Gastroesophageal sphincter (tissue), 4 donors: ENCODE data around the gene MGLL. TPM values are rescaled to one million over a fixed set of nuclear protein-coding genes. Genes with fewer than 3 reads are reported as not detected.

Source experiments
- ATAC-seq: fragments of 150-250 bp; one replicate; pipeline ENCODE4 v1.9.1; 2016; ENCODE audit warnings: mild to moderate bottlenecking, moderate library complexity
- H3K27ac ChIP-seq, 4 donors: fragments of 200-600 bp; sonication (generic) in 3 of 4; 1 replicate in 3 of 4; 2 replicates in 1 of 4; pipeline ENCODE4 v1.5.1; 2016 to 2019
- H3K27me3 ChIP-seq: fragments of 200-600 bp; sonication (generic); one replicate; pipeline ENCODE4 v1.5.1; 2019
- H3K36me3 ChIP-seq, 2 donors: fragments of 200-600 bp; sonication (generic); one replicate each; pipeline ENCODE4 v1.5.1; 2019; ENCODE audit warnings: control low read depth in 1 of 2
- H3K4me1 ChIP-seq, 3 donors: fragments of 200-600 bp; sonication (generic); 1 replicate in 2 of 3; 2 replicates in 1 of 3; pipeline ENCODE4 v1.5.1; 2016 to 2019; ENCODE audit warnings: control low read depth in 2 of 3
- H3K4me3 ChIP-seq, 2 donors: fragments of 200-600 bp; sonication (generic); one replicate each; pipeline ENCODE4 v1.5.1; 2019; ENCODE audit warnings: mild to moderate bottlenecking in 1 of 2, moderate library complexity in 1 of 2
- H3K9me3 ChIP-seq, 3 donors: fragments of 200-600 bp; sonication (generic); one replicate each; pipeline ENCODE4 v1.5.1; 2017 to 2019; ENCODE audit warnings: control low read depth in 2 of 3
- EP300 ChIP-seq: sonication (generic); formaldehyde crosslinking; IDR thresholded peaks from one replicate; pipeline ENCODE4 v1.6.1; 2017; ENCODE audit warnings: antibody characterized with exemption, mild to moderate bottlenecking
- POLR2A ChIP-seq, 2 donors: fragments of 450-650 bp; IDR thresholded peaks; one replicate each; pipeline ENCODE4 v1.6.1; 2017; ENCODE audit warnings: antibody characterized with exemption in 2 of 2, mild to moderate bottlenecking in 2 of 2, moderate library complexity in 1 of 2
- POLR2AphosphoS5 ChIP-seq: sonication (generic); formaldehyde crosslinking; IDR thresholded peaks from one replicate; pipeline ENCODE4 v1.6.1; 2017; ENCODE audit warnings: antibody characterized with exemption
- WGBS, 2 donors: methylation state at CpG; one replicate each; pipeline ENCODE4 v1.1.5; 2018; ENCODE audit warnings: low coverage in 1 of 2; 5-methylcytosine and 5-hydroxymethylcytosine counted together
- total RNA-seq, 4 donors: library from RNA; depleted of rRNA; stranded (reverse); fragments of >200 nt; gene quantifications; one replicate each; pipeline ENCODE4 v1.1.0, GENCODE V29; 2016
- TF ChIP-seq, protein P1 (sequence below), 4 experiments: fragments of 200-600 bp in 2 of 4; fragments of 450-650 bp in 2 of 4; sonication (generic) in 1 of 4; IDR thresholded peaks; one replicate each; pipeline ENCODE4 v1.5.1; 2017 to 2019; ENCODE audit warnings: antibody characterized with exemption in 4 of 4, mild to moderate bottlenecking in 2 of 4, moderate library complexity in 2 of 4

Gene MGLL
- total RNA-seq, 4 donors from 2014 or later, result 39.2 to 171 (median 55.8) TPM

DNA sequence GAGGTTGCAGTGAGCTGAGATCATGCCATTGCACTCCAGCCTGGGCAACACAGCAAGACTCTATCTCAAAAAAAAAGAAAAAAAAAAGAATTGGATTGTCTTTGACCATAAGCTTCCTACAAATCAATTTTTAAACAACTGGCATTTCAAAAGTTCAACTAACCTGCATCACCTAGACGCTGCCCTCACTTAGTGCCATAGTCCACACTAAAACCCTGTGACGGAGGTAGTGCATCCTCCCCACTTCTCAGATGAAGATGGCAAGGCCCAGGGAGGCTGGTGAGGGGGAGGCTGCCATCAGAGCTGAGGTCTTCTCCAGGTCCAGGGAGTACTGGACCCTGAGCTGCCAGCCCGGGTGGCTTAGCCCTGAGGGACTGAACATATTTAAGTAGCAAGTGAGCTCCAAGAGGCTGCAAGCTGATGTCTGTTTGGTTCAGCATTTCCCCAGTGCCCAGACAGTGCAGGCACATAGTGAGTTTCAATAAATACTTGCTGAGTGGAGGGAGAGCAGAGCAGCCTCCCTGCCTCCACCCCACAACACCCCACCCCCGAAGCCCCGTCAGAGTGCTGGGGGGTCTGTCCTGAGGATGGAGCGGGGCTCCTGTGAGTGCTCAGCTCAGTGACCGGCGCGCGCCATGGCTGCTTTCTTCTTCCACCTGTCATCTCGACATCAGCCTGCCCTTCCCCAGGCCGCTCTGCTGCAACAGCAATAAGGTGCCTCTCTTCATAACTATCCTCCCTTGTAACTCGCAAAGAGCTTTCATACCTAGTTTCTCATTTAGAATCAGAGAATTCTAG is 52.8 kb downstream of the MGLL start:
- Histone ChIP-seq H3K4me3 (no peak overlapping the region), H3K27me3 (no peaks in the 10 kb centered on the region), H3K9me3 (peaks cover 0 to 20% (median 0%) of the 10 kb centered on the region in 3 donors), H3K4me1 (peaks cover 0 to 36% (median 8%) of the 10 kb centered on the region in 3 donors), H3K36me3 (peaks cover 0 to 3% of the 10 kb centered on the region in 2 donors), H3K27ac (peak overlapping the region in 2 of 4 donors; percentile 67 to 70)
- no peak for TF ChIP-seq EP300
- no peak for TF ChIP-seq POLR2AphosphoS5
- TF ChIP-seq POLR2A (IDR thresholded peaks at IDR 0.05), result no peak
- TF ChIP-seq, protein P1, sequence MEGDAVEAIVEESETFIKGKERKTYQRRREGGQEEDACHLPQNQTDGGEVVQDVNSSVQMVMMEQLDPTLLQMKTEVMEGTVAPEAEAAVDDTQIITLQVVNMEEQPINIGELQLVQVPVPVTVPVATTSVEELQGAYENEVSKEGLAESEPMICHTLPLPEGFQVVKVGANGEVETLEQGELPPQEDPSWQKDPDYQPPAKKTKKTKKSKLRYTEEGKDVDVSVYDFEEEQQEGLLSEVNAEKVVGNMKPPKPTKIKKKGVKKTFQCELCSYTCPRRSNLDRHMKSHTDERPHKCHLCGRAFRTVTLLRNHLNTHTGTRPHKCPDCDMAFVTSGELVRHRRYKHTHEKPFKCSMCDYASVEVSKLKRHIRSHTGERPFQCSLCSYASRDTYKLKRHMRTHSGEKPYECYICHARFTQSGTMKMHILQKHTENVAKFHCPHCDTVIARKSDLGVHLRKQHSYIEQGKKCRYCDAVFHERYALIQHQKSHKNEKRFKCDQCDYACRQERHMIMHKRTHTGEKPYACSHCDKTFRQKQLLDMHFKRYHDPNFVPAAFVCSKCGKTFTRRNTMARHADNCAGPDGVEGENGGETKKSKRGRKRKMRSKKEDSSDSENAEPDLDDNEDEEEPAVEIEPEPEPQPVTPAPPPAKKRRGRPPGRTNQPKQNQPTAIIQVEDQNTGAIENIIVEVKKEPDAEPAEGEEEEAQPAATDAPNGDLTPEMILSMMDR (IDR thresholded peaks at IDR 0.05), result no peak
- WGBS, 2 donors, result 95 to 100% methylated on average over 1 to 8 of the region's 13 CpGs
- ATAC-seq, result no peak

DNA sequence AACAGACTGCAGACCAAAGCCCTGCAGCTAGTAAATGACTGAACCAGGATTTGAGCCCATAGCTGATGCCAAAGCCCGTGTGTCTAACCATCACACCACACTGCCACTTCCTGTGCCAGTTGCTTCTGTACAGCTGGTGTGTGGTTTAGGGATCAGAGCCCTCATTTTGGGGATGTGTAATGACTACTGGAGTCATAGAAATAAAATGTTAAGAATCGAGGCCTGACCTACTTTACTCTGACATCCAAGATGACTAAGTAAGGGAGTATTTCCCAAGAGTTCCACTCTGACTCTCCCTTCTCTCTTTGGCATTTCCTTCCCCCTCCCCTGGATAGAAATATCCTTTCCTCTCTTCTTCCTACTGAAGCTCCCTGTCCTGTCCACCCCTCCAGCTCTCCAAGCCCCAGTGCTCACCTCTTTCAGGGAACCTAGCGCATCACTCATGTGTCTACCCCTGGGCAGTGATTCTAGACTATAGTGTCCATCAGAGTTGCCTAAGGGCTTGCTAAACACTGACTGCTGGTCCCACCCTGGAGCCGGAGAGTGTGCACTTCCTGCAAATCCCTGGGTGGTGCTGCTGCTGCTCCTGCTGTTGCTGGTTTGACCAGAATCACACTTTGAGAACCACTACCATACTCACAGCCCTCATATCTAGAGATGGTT is 53.8 kb downstream of the MGLL start:
- TF ChIP-seq POLR2A (IDR thresholded peaks at IDR 0.05), result no peak
- no peak for TF ChIP-seq EP300
- peak; percentile 56 for TF ChIP-seq POLR2AphosphoS5
- TF ChIP-seq, protein P1 (IDR thresholded peaks at IDR 0.05), result no peak
- Histone ChIP-seq H3K9me3 (peaks cover 0 to 20% (median 0%) of the 10 kb centered on the region in 3 donors), H3K4me3 (no peak overlapping the region), H3K36me3 (peaks cover 0 to 3% of the 10 kb centered on the region in 2 donors), H3K27me3 (no peaks in the 10 kb centered on the region), H3K4me1 (peaks cover 0 to 36% (median 9%) of the 10 kb centered on the region in 3 donors), H3K27ac (peak overlapping the region in 3 of 4 donors; percentile 39 to 70 (median 67))
- 25 to 40% methylated on average over 2 of the region's 4 CpGs for WGBS, 2 donors
- peak; percentile 90 for ATAC-seq

DNA sequence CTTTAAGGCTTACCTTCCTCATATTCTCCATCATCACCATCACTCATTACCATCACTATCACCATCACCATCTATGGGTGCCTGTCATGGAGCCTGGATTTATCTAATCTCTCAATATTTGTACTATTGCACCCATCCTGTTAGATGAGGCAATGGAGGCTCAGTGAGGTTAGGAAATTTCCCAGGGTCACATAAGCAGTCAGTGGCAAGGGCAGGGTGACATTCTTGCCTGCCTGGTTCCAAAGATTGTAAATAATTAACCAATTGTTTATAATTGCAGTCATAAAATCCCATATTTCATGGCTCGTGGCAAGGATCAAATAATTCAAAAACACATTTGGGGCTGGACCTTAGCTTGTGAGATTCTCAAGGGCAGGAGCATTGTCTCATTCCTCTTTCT is 55.2 kb downstream of the MGLL start:
- no peak for ATAC-seq
- peaks cover 0 to 36% (median 22%) of the 10 kb centered on the region in 3 donors for H3K4me1 ChIP-seq
- no peak for TF ChIP-seq EP300
- TF ChIP-seq POLR2A (IDR thresholded peaks at IDR 0.05), result no peak
- no peak for TF ChIP-seq POLR2AphosphoS5
- TF ChIP-seq, protein P1 (IDR thresholded peaks at IDR 0.05), result no peak
- H3K9me3 ChIP-seq, result peaks cover 0 to 20% (median 0%) of the 10 kb centered on the region in 3 donors
- no peak overlapping the region for H3K4me3 ChIP-seq
- peak overlapping the region in 1 of 4 donors; percentile 3 for H3K27ac ChIP-seq
- peaks cover 0 to 3% of the 10 kb centered on the region in 2 donors for H3K36me3 ChIP-seq
- H3K27me3 ChIP-seq, result no peaks in the 10 kb centered on the region
- WGBS, 2 donors, result 100% methylated on average over 1 of the region's 1 CpG; no CpG with 5 or more reads in 1 of the 2 donors

DNA sequence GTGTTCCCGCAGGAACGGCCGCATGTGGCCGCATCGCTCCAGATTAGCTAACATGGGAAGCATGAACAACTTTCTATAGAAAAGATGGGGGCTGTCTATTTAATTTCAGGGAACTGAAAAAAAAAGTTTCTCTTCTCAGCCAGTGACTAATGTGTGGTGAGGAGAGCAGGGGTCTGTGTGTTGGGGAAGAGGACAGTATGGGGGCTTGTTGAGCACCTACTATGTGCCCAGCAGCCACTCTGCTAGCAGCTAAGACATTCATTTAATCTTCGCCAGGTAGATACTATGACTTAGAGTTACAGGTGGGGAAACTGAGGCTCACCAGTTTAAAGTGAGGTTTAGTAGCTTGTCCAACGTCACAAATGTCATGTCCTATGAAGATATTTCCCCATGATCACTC is 56.6 kb downstream of the MGLL start:
- Histone ChIP-seq H3K4me1 (peaks cover 0 to 46% (median 27%) of the 10 kb centered on the region in 3 donors), H3K9me3 (peaks cover 0 to 20% (median 0%) of the 10 kb centered on the region in 3 donors), H3K4me3 (no peak overlapping the region), H3K27me3 (no peaks in the 10 kb centered on the region), H3K27ac (no peak overlapping the region), H3K36me3 (peaks cover 0 to 3% of the 10 kb centered on the region in 2 donors)
- TF ChIP-seq EP300 (no peak), POLR2A (IDR thresholded peaks at IDR 0.05) (no peak), POLR2AphosphoS5 (no peak)
- TF ChIP-seq, protein P1 (IDR thresholded peaks at IDR 0.05), result no peak
- 89 to 100% methylated on average over 7 of the region's 7 CpGs for WGBS, 2 donors
- ATAC-seq, result no peak
